Measurements from ENCODE around the gene ROCK2. TPM values are rescaled to one million over a fixed set of nuclear protein-coding genes. Genes with fewer than 3 reads are reported as not detected.
A peak's percentile ranks its signal among the peaks of the same experiment; 100 is the strongest.

ROCK2 gene
- total and polyA plus RNA-seq, 10 donors: 4.0 to 89.6 (median 65.8) TPM

DNA sequence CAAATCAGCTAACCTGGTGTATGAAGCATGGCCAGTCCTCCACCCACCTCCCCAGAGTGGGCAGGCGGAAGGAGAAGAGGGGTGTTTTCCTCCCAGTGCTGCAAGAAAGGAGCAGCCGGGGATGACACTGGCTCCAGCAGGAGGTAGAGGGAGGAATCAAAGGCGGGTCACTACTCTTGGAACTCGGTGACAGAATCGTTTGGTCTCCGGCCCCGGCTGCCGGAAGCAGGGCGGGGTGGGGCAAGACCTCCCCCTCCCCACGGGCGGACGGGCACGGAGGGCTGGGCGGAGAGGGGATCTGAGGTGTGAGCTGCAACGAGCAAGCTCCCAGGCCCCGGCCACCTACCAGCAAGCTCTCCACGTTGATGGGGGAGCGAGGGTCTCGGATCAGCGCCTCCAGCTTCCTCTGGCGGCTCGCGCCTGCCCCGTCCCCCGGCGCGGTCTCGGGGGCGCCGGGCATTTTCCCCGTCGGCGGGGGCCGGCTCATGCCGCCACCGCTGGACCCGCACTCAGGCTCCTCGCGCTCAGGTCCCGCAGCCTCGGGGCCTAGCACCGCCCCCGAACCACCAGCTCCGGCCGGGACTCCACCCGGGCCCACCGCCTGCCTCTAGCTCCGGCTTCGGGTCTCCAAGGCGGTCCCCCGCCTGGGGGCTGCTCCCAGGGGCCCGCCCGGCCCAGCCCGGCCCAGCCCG is 640 bp downstream of the ROCK2 start:
- H3K4me3 ChIP-seq: peak overlapping the region; percentile 71 to 98 (median 85)
- peak overlapping the region; percentile 90 to 99 (median 96) for H3K27ac ChIP-seq
- TF ChIP-seq POLR2A (IDR thresholded peaks at IDR 0.05) (no peak), POLR2AphosphoS5 (IDR thresholded peaks at IDR 0.05) (peak; percentile 78 to 88 (median 83)), CTCF (IDR thresholded peaks at IDR 0.05 in 8 of 11, conservative IDR thresholded peaks at IDR 0.05 in 3 of 11) (peak in 1 of 11 experiments; percentile 6)
- no peaks in the 10 kb centered on the region for H3K9me3 ChIP-seq
- no peaks in the 10 kb centered on the region for H3K36me3 ChIP-seq
- no peaks in the 10 kb centered on the region for H3K27me3 ChIP-seq (replicated peaks in 1 of 7)
- intact Hi-C loops (cut with DNase I; ENCODE audit: low total_unique reads): no loop called here
- peak; percentile 91 for DNase-seq
- 0 to 1% (median 0%) methylated on average over 21 to 55 of the region's 55 CpGs for WGBS, 5 donors
- peaks cover 17 to 63% (median 49%) of the 10 kb centered on the region in 6 donors for H3K4me1 ChIP-seq

DNA sequence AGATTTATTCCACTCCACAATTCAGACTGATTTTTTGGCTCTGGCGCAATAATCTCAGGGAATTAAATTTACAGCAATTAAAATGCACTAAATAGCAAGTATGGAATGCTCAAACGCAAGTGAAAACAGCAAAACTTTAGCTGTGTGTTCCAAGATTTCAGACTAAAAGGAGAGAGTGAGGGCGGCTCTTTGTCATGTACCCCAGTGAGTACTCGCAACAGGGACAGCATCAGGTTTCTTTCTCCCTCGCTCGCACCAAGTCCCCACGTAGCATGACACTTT is 1.1 kb downstream of the ROCK2 start:
- peaks cover 17 to 68% (median 52%) of the 10 kb centered on the region in 6 donors for H3K4me1 ChIP-seq
- H3K9me3 ChIP-seq: no peaks in the 10 kb centered on the region
- H3K36me3 ChIP-seq: no peaks in the 10 kb centered on the region
- peak overlapping the region; percentile 71 to 98 (median 85) for H3K4me3 ChIP-seq
- no peak for DNase-seq
- 0 to 4% (median 2%) methylated on average over 7 of the region's 7 CpGs for WGBS, 5 donors
- TF ChIP-seq CTCF (IDR thresholded peaks at IDR 0.05 in 8 of 11, conservative IDR thresholded peaks at IDR 0.05 in 3 of 11): no peak
- no peak for TF ChIP-seq POLR2A (IDR thresholded peaks at IDR 0.05)
- no peak for TF ChIP-seq POLR2AphosphoS5 (IDR thresholded peaks at IDR 0.05)
- no peaks in the 10 kb centered on the region for H3K27me3 ChIP-seq (replicated peaks in 1 of 7)
- intact Hi-C loops (cut with DNase I; ENCODE audit: low total_unique reads): no loop called here
- H3K27ac ChIP-seq: peak overlapping the region; percentile 90 to 99 (median 96)

- Histone ChIP-seq H3K9me3 (no peaks in the 10 kb centered on the region), H3K4me3 (peak overlapping the region; percentile 71 to 98 (median 85)), H3K36me3 (no peaks in the 10 kb centered on the region), H3K27ac (peak overlapping the region; percentile 90 to 99 (median 96)), H3K27me3 (replicated peaks in 1 of 7) (no peaks in the 10 kb centered on the region), H3K4me1 (peaks cover 17 to 71% (median 52%) of the 10 kb centered on the region in 6 donors)
- intact Hi-C loops (cut with DNase I; ENCODE audit: low total_unique reads): no loop called here
- DNase-seq: no peak
- TF ChIP-seq POLR2AphosphoS5 (IDR thresholded peaks at IDR 0.05) (peak in 1 of 3 donors; percentile 16), CTCF (IDR thresholded peaks at IDR 0.05 in 8 of 11, conservative IDR thresholded peaks at IDR 0.05 in 3 of 11) (no peak)
- WGBS, 5 donors: 9 to 16% (median 10%) methylated on average over 14 of the region's 14 CpGs
Observed at GRCh38 chr2:11342551-11343367, 1.7 kb downstream of the ROCK2 start.

DNA sequence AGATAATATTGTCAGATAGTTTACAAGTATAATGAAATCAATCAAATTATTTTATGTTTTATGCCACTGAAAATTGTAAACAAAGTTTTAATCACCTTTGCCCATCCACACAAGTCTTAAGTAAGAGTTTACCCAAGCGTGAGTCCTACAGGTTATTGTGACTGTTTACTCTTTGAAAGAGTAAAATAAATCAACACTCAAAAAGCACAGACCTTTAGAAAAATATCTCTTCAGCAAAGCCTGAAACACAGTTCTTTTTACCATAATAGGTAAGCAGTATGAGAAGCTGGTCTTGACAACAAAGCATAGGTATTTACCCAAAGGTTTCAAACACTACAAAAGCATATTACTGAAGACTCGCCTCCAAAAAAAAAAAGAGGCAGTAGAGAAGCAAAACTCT is 3.7 kb downstream of the ROCK2 start:
- Histone ChIP-seq H3K27ac (peak overlapping the region in 5 of 8 donors; percentile 0 to 99 (median 39)), H3K4me1 (peaks cover 17 to 69% (median 52%) of the 10 kb centered on the region in 6 donors), H3K9me3 (peaks cover 0 to 6% (median 0%) of the 10 kb centered on the region in 8 donors), H3K4me3 (peak overlapping the region in 5 of 8 donors; percentile 3 to 98 (median 93)), H3K36me3 (no peaks in the 10 kb centered on the region), H3K27me3 (replicated peaks in 1 of 7) (no peaks in the 10 kb centered on the region)
- intact Hi-C loops (cut with DNase I; ENCODE audit: low total_unique reads): no loop called here
- WGBS, 5 donors: 72 to 83% (median 81%) methylated on average over 2 of the region's 2 CpGs
- DNase-seq: no peak
- no peak for TF ChIP-seq CTCF (IDR thresholded peaks at IDR 0.05 in 8 of 11, conservative IDR thresholded peaks at IDR 0.05 in 3 of 11)
- TF ChIP-seq POLR2AphosphoS5 (IDR thresholded peaks at IDR 0.05): no peak
- TF ChIP-seq POLR2A (IDR thresholded peaks at IDR 0.05): no peak
